H9 (cell line): ENCODE measurements around the gene MGMT. TPM values are rescaled to one million over a fixed set of nuclear protein-coding genes. Genes with fewer than 3 reads are reported as not detected.

ENCODE experiments used
- DNase-seq: peaks from one replicate; pipeline ENCODE4 v3.0.0-alpha.2; 2017
- H2AFZ ChIP-seq: one replicate; pipeline ENCODE4 v1.6.1; 2013; ENCODE audit warnings: mild to moderate bottlenecking, low read length, control low read depth, moderate library complexity
- H2AK5ac ChIP-seq: 2 replicates; pipeline ENCODE4 v1.6.1; 2013; ENCODE audit warnings: low read length, control low read depth, mixed read lengths; ENCODE audit not compliant: insufficient read length
- H2BK120ac ChIP-seq: one replicate; pipeline ENCODE4 v1.6.1; 2013; ENCODE audit warnings: low read depth, mild to moderate bottlenecking, low read length, control low read depth, inconsistent platforms; ENCODE audit not compliant: poor library complexity, severe bottlenecking
- H2BK12ac ChIP-seq: 2 replicates; pipeline ENCODE4 v1.6.1; 2013; ENCODE audit warnings: low read length, control low read depth, mixed read lengths, low read depth; ENCODE audit not compliant: insufficient read length
- H2BK15ac ChIP-seq: 2 replicates; pipeline ENCODE4 v1.6.1; 2013; ENCODE audit warnings: low read depth, low read length, control low read depth
- H2BK20ac ChIP-seq: one replicate; pipeline ENCODE4 v1.6.1; 2013; ENCODE audit warnings: low read depth, mild to moderate bottlenecking, low read length, control low read depth, inconsistent platforms; ENCODE audit not compliant: poor library complexity, severe bottlenecking
- H2BK5ac ChIP-seq: 2 replicates; pipeline ENCODE4 v1.6.1; 2013; ENCODE audit warnings: low read length, control low read depth, mixed read lengths; ENCODE audit not compliant: insufficient read length
- H3K14ac ChIP-seq: 2 replicates; pipeline ENCODE4 v1.6.1; 2013; ENCODE audit warnings: low read length, control low read depth; ENCODE audit not compliant: insufficient read depth
- H3K18ac ChIP-seq: 2 replicates; pipeline ENCODE4 v1.6.1; 2013; ENCODE audit warnings: low read depth, mild to moderate bottlenecking, mixed read lengths, low read length, control low read depth; ENCODE audit not compliant: insufficient read length
- H3K23ac ChIP-seq: 2 replicates; pipeline ENCODE4 v1.6.1; 2013; ENCODE audit warnings: low read length, control low read depth, mixed read lengths, low read depth; ENCODE audit not compliant: insufficient read length
- H3K23me2 ChIP-seq: 2 replicates; pipeline ENCODE4 v1.6.1; 2013; ENCODE audit warnings: low read depth, mild to moderate bottlenecking, mixed read lengths, low read length, control low read depth; ENCODE audit not compliant: insufficient read length, poor library complexity, severe bottlenecking
- H3K27ac ChIP-seq: 2 replicates; pipeline ENCODE4 v1.5.1; 2013; ENCODE audit warnings: low read length, control low read depth, mixed read lengths, low read depth; ENCODE audit not compliant: insufficient read length
- H3K27me3 ChIP-seq: 2 replicates; pipeline ENCODE4 v1.6.1; 2013; ENCODE audit warnings: low read length, control low read depth, inconsistent platforms; ENCODE audit not compliant: insufficient read depth
- H3K4ac ChIP-seq: 2 replicates; pipeline ENCODE4 v1.6.1; 2013; ENCODE audit warnings: low read depth, mild to moderate bottlenecking, control low read depth, inconsistent platforms, low read length, moderate library complexity
- H3K4me1 ChIP-seq: 2 replicates; pipeline ENCODE4 v1.6.1; 2013; ENCODE audit warnings: low read length, control low read depth, inconsistent platforms; ENCODE audit not compliant: insufficient read depth
- H3K4me2 ChIP-seq: 2 replicates; pipeline ENCODE4 v1.6.1; 2013; ENCODE audit warnings: low read length, control low read depth, mixed read lengths; ENCODE audit not compliant: insufficient read length, insufficient read depth
- H3K56ac ChIP-seq: 2 replicates; pipeline ENCODE4 v1.6.1; 2013; ENCODE audit warnings: low read depth, mild to moderate bottlenecking, mixed read lengths, low read length, control low read depth; ENCODE audit not compliant: insufficient read length
- H3K79me1 ChIP-seq: 2 replicates; pipeline ENCODE4 v1.6.1; 2013; ENCODE audit warnings: low read depth, mild to moderate bottlenecking, moderate library complexity, low read length, control low read depth, inconsistent platforms; ENCODE audit not compliant: insufficient read depth, poor library complexity, severe bottlenecking
- H3K79me2 ChIP-seq: 2 replicates; pipeline ENCODE4 v1.6.1; 2013; ENCODE audit warnings: low read length, control low read depth, inconsistent platforms; ENCODE audit not compliant: insufficient read depth
- H3K9ac ChIP-seq: 2 replicates; pipeline ENCODE4 v1.6.1; 2013; ENCODE audit warnings: low read length, control low read depth, mixed read lengths; ENCODE audit not compliant: insufficient read length; ENCODE audit errors: extremely low read depth
- H3K9me3 ChIP-seq: one replicate; pipeline ENCODE4 v1.6.1; 2013; ENCODE audit warnings: low read depth, low read length, inconsistent platforms; ENCODE audit not compliant: control insufficient read depth
- H3T11ph ChIP-seq: one replicate; pipeline ENCODE4 v1.6.1; 2013; ENCODE audit warnings: mild to moderate bottlenecking, low read length, control low read depth, inconsistent platforms
- H4K20me1 ChIP-seq: one replicate; pipeline ENCODE4 v1.6.1; 2013; ENCODE audit not compliant: control insufficient read depth, insufficient read length, insufficient read depth
- H4K5ac ChIP-seq: 2 replicates; pipeline ENCODE4 v1.6.1; 2013; ENCODE audit warnings: low read depth, mild to moderate bottlenecking, mixed read lengths, low read length, control low read depth; ENCODE audit not compliant: insufficient read length
- H4K8ac ChIP-seq: replicated peaks from 2 replicates; pipeline ENCODE4 v1.6.1; 2013; ENCODE audit warnings: low read length, control low read depth, mixed read lengths, low read depth; ENCODE audit not compliant: insufficient read length
- H4K91ac ChIP-seq: 2 replicates; pipeline ENCODE4 v1.6.1; 2013; ENCODE audit warnings: low read depth, mild to moderate bottlenecking, moderate library complexity, mixed read lengths, low read length, control low read depth; ENCODE audit not compliant: insufficient read length
- H3K27ac Mint-ChIP-seq, 3 experiments: 2 replicates in 2 of 3; 3 replicates in 1 of 3; pipeline ENCODE4 v1.8.0; 2020 to 2021; ENCODE audit warnings: mixed read lengths in 3 of 3, mild to moderate bottlenecking in 1 of 3, moderate library complexity in 1 of 3
- H3K27me3 Mint-ChIP-seq: 2 replicates; pipeline ENCODE4 v1.8.0; 2021; ENCODE audit warnings: low read depth, mild to moderate bottlenecking, moderate library complexity, mixed read lengths
- H3K36me3 Mint-ChIP-seq, 3 experiments: 2 replicates in 2 of 3; 3 replicates in 1 of 3; pipeline ENCODE4 v1.8.0; 2020 to 2021; ENCODE audit warnings: low read depth in 3 of 3, mixed read lengths in 3 of 3; ENCODE audit not compliant: insufficient read depth in 1 of 3
- H3K4me1 Mint-ChIP-seq, 2 experiments: 2 replicates each; pipeline ENCODE4 v1.8.0; 2020; ENCODE audit warnings: mixed read lengths in 2 of 2
- H3K4me3 Mint-ChIP-seq, 2 experiments: 2 replicates in 1 of 2; 3 replicates in 1 of 2; pipeline ENCODE4 v1.8.0; 2020 to 2021; ENCODE audit warnings: mild to moderate bottlenecking in 2 of 2, mixed read lengths in 2 of 2, moderate library complexity in 1 of 2
- H3K9me3 Mint-ChIP-seq, 2 experiments: 2 replicates in 1 of 2; 3 replicates in 1 of 2; pipeline ENCODE4 v1.8.0; 2020; ENCODE audit warnings: mild to moderate bottlenecking in 2 of 2, mixed read lengths in 2 of 2, moderate library complexity in 1 of 2
- CTCF ChIP-seq: fragments of 200-600 bp; sonication (generic); conservative IDR thresholded peaks from 3 replicates; pipeline ENCODE4 v1.8.0; 2021; ENCODE audit warnings: antibody characterized with exemption, mild to moderate bottlenecking
- WGBS: extraction: QIAGEN DNeasy Blood & Tissue Kit; methylation state at CpG from one replicate; pipeline ENCODE4 v1.1.7; 2013; ENCODE audit warnings: missing lambda C conversion rate, low lambda C conversion rate, mixed read lengths; ENCODE audit not compliant: insufficient read length; ENCODE audit errors: extremely low coverage; 5-methylcytosine and 5-hydroxymethylcytosine counted together
- total RNA-seq: library from RNA; stranded (reverse); gene quantifications from 2 replicates; pipeline ENCODE4 v1.2.1, GENCODE V29; 2021

MGMT gene
- total RNA-seq, 1 experiment from 2014 or later: 18.4 TPM

- no peak overlapping the region for H3K27ac Mint-ChIP-seq
- no peak overlapping the region for H3T11ph ChIP-seq
- no peak overlapping the region for H2BK20ac ChIP-seq
- no peaks in the 10 kb centered on the region for H3K79me1 ChIP-seq
- no peak overlapping the region for H3K23ac ChIP-seq
- H3K9ac ChIP-seq: no peak overlapping the region
- no peak overlapping the region for H2BK5ac ChIP-seq
- DNase-seq: no peak
- no peak overlapping the region for H2AFZ ChIP-seq
- no peaks in the 10 kb centered on the region for H3K4me1 ChIP-seq
- no peak overlapping the region for H3K14ac ChIP-seq
- no peak overlapping the region for H2BK120ac ChIP-seq
- H4K5ac ChIP-seq: no peak overlapping the region
- H3K79me2 ChIP-seq: no peaks in the 10 kb centered on the region
- no peak overlapping the region for H2BK15ac ChIP-seq
- WGBS: no CpG with 5 or more reads among the region's 11 CpGs
- H3K4me2 ChIP-seq: no peak overlapping the region
- no peaks in the 10 kb centered on the region for H3K9me3 Mint-ChIP-seq
- no peak overlapping the region for H4K91ac ChIP-seq
- H3K4me1 Mint-ChIP-seq: peaks cover 19 to 21% of the 10 kb centered on the region in 2 experiments
- H3K27me3 ChIP-seq: no peaks in the 10 kb centered on the region
- no peak overlapping the region for H3K56ac ChIP-seq
- H3K23me2 ChIP-seq: no peaks in the 10 kb centered on the region
- no peak overlapping the region for H2BK12ac ChIP-seq
- H3K36me3 Mint-ChIP-seq: no peaks in the 10 kb centered on the region; a peak in 1 of 7 replicates
- H3K4me3 Mint-ChIP-seq: no peak overlapping the region
- no peak overlapping the region for H3K4ac ChIP-seq
- no peak overlapping the region for H2AK5ac ChIP-seq
- H3K27ac ChIP-seq: no peak overlapping the region
- TF ChIP-seq CTCF: no peak
- H3K27me3 Mint-ChIP-seq: no peaks in the 10 kb centered on the region
- H3K9me3 ChIP-seq: no peaks in the 10 kb centered on the region
- H4K20me1 ChIP-seq: no peaks in the 10 kb centered on the region
- H3K18ac ChIP-seq: no peak overlapping the region
- H4K8ac ChIP-seq: no peak overlapping the region
These were observed 178.4 kb downstream of the MGMT start for GRCh38 chr10:129645487-129645886.
